Testis (tissue), 3 donors: Measurements from ENCODE around the gene CAMTA1. TPM values are rescaled to one million over a fixed set of nuclear protein-coding genes. Genes with fewer than 3 reads are reported as not detected.

ENCODE experiments used
- DNase-seq: peaks from one replicate; pipeline ENCODE4 v3.0.0-alpha.2; 2019
- H3K27ac ChIP-seq, 2 donors: fragments of 200-600 bp; sonication (generic); one replicate each; pipeline ENCODE4 v1.5.1; 2019
- H3K27me3 ChIP-seq: fragments of 200-600 bp; sonication (generic); one replicate; pipeline ENCODE4 v1.5.1; 2019
- H3K36me3 ChIP-seq: fragments of 200-600 bp; sonication (generic); one replicate; pipeline ENCODE4 v1.5.1; 2017; ENCODE audit warnings: low read depth; ENCODE audit errors: missing control alignments
- H3K4me1 ChIP-seq: fragments of 200-600 bp; sonication (generic); one replicate; pipeline ENCODE4 v1.5.1; 2019
- H3K4me3 ChIP-seq, 2 donors: fragments of 200-600 bp; sonication (generic); one replicate each; pipeline ENCODE4 v1.5.1; 2017 to 2019
- H3K9me3 ChIP-seq: fragments of 200-600 bp; sonication (generic); one replicate; pipeline ENCODE4 v1.5.1; 2017
- POLR2A ChIP-seq: fragments of 450-650 bp; IDR thresholded peaks from one replicate; pipeline ENCODE4 v1.6.1; 2017; ENCODE audit warnings: antibody characterized with exemption, mild to moderate bottlenecking, moderate library complexity
- WGBS, 2 donors: methylation state at CpG; one replicate each; pipeline ENCODE4 v1.1.5; 2018; 5-methylcytosine and 5-hydroxymethylcytosine counted together
- intact Hi-C: fragments of 100-400 bp; cut with DNase I; formaldehyde crosslinking; loops from one replicate; pipeline ENCODE4 v1.15.1; 2023; ENCODE audit warnings: low total_unique reads
- polyA plus RNA-seq: library from polyadenylated mRNA; stranded (reverse); fragments of 350-450 nt; fragmentation: Illumina TruSeq; extraction: RNeasy Lipid Tissue Mini Kit (QIAGEN cat#74804); gene quantifications from one replicate; pipeline ENCODE4 v1.2.3, GENCODE V29; 2014; ENCODE audit warnings: low read depth, low replicate concordance; ENCODE audit not compliant: insufficient read depth
- total RNA-seq, 2 donors: library from RNA; depleted of rRNA; stranded (reverse); fragments of >200 nt; gene quantifications; one replicate each; pipeline ENCODE4 v1.2.3, GENCODE V29; 2016
- TF ChIP-seq, protein P1 (sequence below), 3 experiments: fragments of 450-650 bp in 2 of 3; fragments of 200-600 bp in 1 of 3; sonication (generic) in 1 of 3; IDR thresholded peaks; one replicate each; pipeline ENCODE4 v1.5.1; 2016 to 2019; ENCODE audit warnings: antibody characterized with exemption in 3 of 3, mild to moderate bottlenecking in 2 of 3, moderate library complexity in 1 of 3

CAMTA1 gene
- total and polyA plus RNA-seq, 3 donors from 2014 or later: 116 to 158 (median 119) TPM

DNA sequence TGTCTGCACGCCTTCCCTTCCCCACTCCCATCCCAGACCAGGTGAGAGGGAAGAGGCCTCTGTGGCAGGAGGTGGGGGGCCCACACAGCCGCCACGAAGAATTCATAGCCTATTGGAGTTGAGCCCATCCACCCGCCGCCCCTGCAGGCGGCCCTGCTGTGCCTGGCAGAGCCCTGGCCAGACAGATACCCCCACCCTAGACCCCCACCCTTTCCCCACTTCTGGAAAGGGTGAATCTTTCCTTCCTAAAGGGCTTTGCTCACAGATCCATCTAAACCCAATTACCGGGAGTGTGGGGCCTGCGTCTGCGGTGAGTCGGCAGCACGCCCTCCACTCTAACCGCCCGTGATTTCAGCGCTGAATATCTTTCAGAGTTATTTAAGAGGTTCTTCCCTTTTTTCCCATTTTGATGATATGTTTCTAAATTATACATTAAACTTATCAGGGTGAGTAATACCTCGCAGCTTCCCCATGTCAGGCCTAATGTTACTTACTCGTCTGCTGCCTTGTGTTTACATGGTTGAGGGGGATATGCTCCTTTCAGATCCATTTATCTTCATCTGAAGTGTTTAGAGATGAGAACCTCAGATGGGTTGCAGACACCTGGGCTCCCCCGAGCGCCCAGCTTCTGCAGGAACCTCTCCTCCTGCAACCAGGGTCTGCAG lies 802.0 kb downstream of the CAMTA1 start:
- no peaks in the 10 kb centered on the region for H3K36me3 ChIP-seq
- peaks cover 15% of the 10 kb centered on the region for H3K4me1 ChIP-seq
- H3K4me3 ChIP-seq: no peak overlapping the region
- H3K9me3 ChIP-seq: no peaks in the 10 kb centered on the region
- no peak for DNase-seq
- no peak overlapping the region for H3K27ac ChIP-seq
- WGBS, 2 donors: 95 to 97% methylated on average over 14 to 18 of the region's 18 CpGs
- intact Hi-C loops: no loop called here
- no peaks in the 10 kb centered on the region for H3K27me3 ChIP-seq
- TF ChIP-seq, protein P1, sequence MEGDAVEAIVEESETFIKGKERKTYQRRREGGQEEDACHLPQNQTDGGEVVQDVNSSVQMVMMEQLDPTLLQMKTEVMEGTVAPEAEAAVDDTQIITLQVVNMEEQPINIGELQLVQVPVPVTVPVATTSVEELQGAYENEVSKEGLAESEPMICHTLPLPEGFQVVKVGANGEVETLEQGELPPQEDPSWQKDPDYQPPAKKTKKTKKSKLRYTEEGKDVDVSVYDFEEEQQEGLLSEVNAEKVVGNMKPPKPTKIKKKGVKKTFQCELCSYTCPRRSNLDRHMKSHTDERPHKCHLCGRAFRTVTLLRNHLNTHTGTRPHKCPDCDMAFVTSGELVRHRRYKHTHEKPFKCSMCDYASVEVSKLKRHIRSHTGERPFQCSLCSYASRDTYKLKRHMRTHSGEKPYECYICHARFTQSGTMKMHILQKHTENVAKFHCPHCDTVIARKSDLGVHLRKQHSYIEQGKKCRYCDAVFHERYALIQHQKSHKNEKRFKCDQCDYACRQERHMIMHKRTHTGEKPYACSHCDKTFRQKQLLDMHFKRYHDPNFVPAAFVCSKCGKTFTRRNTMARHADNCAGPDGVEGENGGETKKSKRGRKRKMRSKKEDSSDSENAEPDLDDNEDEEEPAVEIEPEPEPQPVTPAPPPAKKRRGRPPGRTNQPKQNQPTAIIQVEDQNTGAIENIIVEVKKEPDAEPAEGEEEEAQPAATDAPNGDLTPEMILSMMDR (IDR thresholded peaks at IDR 0.05): no peak
- TF ChIP-seq POLR2A: no peak

DNA sequence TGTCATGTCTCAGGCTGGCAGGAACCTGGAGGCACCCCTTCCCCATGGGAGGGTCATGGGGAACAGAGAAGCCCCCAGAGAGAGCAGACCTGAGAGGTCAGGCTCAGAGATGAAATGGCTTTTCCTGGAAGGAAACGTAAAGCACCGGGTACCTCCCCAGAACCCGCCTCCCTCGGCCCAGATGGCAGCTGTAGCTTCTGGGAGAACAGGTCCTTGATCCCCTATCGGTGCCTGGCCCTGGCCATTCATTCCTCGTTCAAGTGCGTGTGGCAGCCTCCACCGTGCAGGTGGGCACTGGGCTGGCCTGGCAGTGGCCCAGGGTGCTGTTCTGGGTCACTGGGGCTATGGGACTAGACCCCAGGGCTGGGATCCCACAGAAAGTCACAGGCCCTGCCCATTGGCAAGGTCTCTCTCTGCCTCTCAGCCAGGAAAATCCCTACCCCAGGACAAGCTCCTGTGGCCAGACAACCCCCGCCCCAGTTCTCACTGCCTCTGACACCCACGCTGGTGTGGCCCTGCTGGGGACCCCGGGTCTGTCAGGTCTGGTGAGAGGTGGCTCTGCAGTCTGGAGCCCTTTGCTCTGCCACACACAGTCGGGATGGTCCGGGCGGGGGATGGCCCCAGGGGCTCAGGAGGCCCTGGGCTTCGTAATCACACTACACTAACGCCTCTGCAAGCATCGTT lies 802.7 kb downstream of the CAMTA1 start:
- Histone ChIP-seq H3K9me3 (no peaks in the 10 kb centered on the region), H3K4me1 (peaks cover 14% of the 10 kb centered on the region), H3K36me3 (no peaks in the 10 kb centered on the region), H3K27me3 (no peaks in the 10 kb centered on the region), H3K27ac (no peak overlapping the region), H3K4me3 (no peak overlapping the region)
- intact Hi-C loops: no loop called here
- 78 to 84% methylated on average over 6 to 17 of the region's 17 CpGs for WGBS, 2 donors
- DNase-seq: no peak
- no peak for TF ChIP-seq POLR2A
- TF ChIP-seq, protein P1 (IDR thresholded peaks at IDR 0.05): no peak

DNA sequence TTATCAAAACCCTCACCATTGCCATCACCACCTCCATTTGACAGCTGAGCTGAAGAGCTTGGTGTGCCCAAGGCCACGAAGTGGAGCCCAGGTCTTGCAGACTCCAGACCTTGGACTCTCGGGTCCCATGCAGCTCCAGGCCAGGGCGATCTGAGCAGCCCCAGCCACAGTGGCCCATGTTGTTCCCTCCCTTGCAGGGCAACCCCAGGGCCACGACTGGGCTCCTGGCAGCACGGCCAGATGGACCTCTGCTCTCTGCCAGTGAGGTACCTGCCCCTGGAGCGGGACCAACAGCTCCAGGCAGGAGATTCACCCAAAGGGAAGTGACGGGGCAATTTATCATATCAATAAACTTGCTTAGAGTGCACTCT lies 803.2 kb downstream of the CAMTA1 start:
- no peaks in the 10 kb centered on the region for H3K27me3 ChIP-seq
- no peak overlapping the region for H3K4me3 ChIP-seq
- H3K4me1 ChIP-seq: peaks cover 14% of the 10 kb centered on the region
- intact Hi-C loops: no loop called here
- DNase-seq: no peak
- 69 to 94% methylated on average over 4 to 7 of the region's 7 CpGs for WGBS, 2 donors
- H3K27ac ChIP-seq: no peak overlapping the region
- no peaks in the 10 kb centered on the region for H3K36me3 ChIP-seq
- no peak for TF ChIP-seq POLR2A
- TF ChIP-seq, protein P1 (IDR thresholded peaks at IDR 0.05): no peak
- H3K9me3 ChIP-seq: no peaks in the 10 kb centered on the region

DNA sequence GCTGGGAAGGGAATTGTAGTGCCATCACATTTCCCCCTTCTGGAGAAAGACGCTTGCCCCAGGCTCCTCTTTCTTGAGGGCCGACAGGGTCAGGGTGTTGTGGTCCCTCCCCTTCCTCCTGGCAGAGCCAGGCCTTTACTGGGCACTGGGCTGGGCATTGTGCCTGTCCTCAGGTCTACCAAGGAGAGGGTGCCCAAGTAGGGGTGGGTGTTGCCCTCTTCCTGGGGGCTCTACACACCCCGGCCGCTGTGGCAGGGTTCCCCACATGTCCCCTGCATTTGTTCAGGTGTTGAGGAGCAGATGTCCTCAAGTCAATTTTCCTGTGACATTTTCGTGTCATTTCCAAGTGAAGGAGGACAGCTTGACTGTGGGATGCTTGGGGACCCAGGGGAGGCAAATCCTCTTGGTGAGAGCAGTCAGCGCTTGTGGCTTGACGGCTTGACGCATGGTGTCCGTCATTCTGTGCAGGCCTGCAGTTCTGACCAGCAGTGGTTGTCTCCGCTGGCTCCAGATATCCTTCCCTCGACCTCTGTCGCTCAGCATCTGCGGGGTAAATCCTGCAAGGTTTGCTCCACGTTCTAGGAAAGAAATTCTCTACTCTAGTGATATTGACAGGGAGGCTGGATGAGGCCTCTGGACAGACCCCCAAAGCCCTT lies 804.0 kb downstream of the CAMTA1 start:
- Histone ChIP-seq H3K4me1 (peaks cover 14% of the 10 kb centered on the region), H3K27me3 (no peaks in the 10 kb centered on the region), H3K27ac (no peak overlapping the region), H3K9me3 (no peaks in the 10 kb centered on the region), H3K36me3 (no peaks in the 10 kb centered on the region), H3K4me3 (no peak overlapping the region)
- DNase-seq: no peak
- WGBS, 2 donors: 94% methylated on average over 14 of the region's 14 CpGs
- TF ChIP-seq, protein P1 (IDR thresholded peaks at IDR 0.05): no peak
- TF ChIP-seq POLR2A: no peak
- intact Hi-C loops: no loop called here
